ENCODE results near the gene CCNB1.
"Not testable (repeated sequence)": the region's sequence is repeated elsewhere in the genome, so short reads cannot be mapped to it uniquely, and the experiment has no call there.

CCNB1 gene

GRCh38 chr5:69166686-69167492 is at the start of gene CCNB1:
TSS of gene CCNB1 (plus strand) at chr5:69167150. CDS start at chr5:69167263, 113 bp downstream.
- TF ChIP-seq Cebpa-rat (IDR thresholded peaks at IDR 0.05): no peak
- Histone ChIP-seq H4K20me1 (no peaks in the 10 kb centered on the region), H3K4me3 (peak within 1 kb of the TSS; percentile 77), H3K4me2 (peak within 1 kb of the TSS; percentile 87), H3K36me3 (peaks cover 42% of the 10 kb centered on the region), H3K27ac (peak within 1 kb of the TSS; percentile 84), H3K4me1 (peaks cover 28% of the 10 kb centered on the region), H3K27me3 (no peaks in the 10 kb centered on the region), H3K9me3 (peaks cover 25% of the 10 kb centered on the region), H3K9ac (peak within 1 kb of the TSS; percentile 86)

GRCh38 chr5:69129413-69129812 is 37.5 kb upstream of the CCNB1 start:
- Histone ChIP-seq H4K20me1 (no peaks in the 10 kb centered on the region), H3K9me3 (no peaks in the 10 kb centered on the region), H3K27ac (no peak overlapping the region), H3K27me3 (no peaks in the 10 kb centered on the region), H3K4me1 (no peaks in the 10 kb centered on the region), H3K9ac (no peak overlapping the region), H3K4me2 (no peak overlapping the region), H3K36me3 (peaks cover 75% of the 10 kb centered on the region), H3K4me3 (no peak overlapping the region)
- no peak for TF ChIP-seq Cebpa-rat (IDR thresholded peaks at IDR 0.05)

GRCh38 chr5:69130241-69130640 is 36.7 kb upstream of the CCNB1 start:
- H3K9me3 ChIP-seq: no peaks in the 10 kb centered on the region
- no peaks in the 10 kb centered on the region for H3K27me3 ChIP-seq
- H3K4me3 ChIP-seq: no peak overlapping the region
- no peak overlapping the region for H3K27ac ChIP-seq
- no peak overlapping the region for H3K4me2 ChIP-seq
- no peaks in the 10 kb centered on the region for H4K20me1 ChIP-seq
- TF ChIP-seq Cebpa-rat (IDR thresholded peaks at IDR 0.05): no peak
- H3K4me1 ChIP-seq: no peaks in the 10 kb centered on the region
- no peak overlapping the region for H3K9ac ChIP-seq
- peaks cover 68% of the 10 kb centered on the region for H3K36me3 ChIP-seq

GRCh38 chr5:69131304-69131703 is 35.6 kb upstream of the CCNB1 start:
- Histone ChIP-seq H3K9me3 (no peaks in the 10 kb centered on the region), H3K4me2 (no peak overlapping the region), H3K36me3 (peaks cover 58% of the 10 kb centered on the region), H3K4me3 (no peak overlapping the region), H3K4me1 (no peaks in the 10 kb centered on the region), H3K27ac (no peak overlapping the region), H3K9ac (no peak overlapping the region), H4K20me1 (no peaks in the 10 kb centered on the region), H3K27me3 (no peaks in the 10 kb centered on the region)
- no peak for TF ChIP-seq Cebpa-rat (IDR thresholded peaks at IDR 0.05)

GRCh38 chr5:69134126-69134525 is 32.8 kb upstream of the CCNB1 start:
- no peak for TF ChIP-seq Cebpa-rat (IDR thresholded peaks at IDR 0.05)
- Histone ChIP-seq H3K27me3 (no peaks in the 10 kb centered on the region), H3K9ac (no peak overlapping the region), H3K27ac (no peak overlapping the region), H4K20me1 (no peaks in the 10 kb centered on the region), H3K4me1 (no peaks in the 10 kb centered on the region), H3K36me3 (peaks cover 36% of the 10 kb centered on the region), H3K4me2 (no peak overlapping the region), H3K9me3 (peaks cover 6% of the 10 kb centered on the region), H3K4me3 (no peak overlapping the region)

- no peak overlapping the region for H3K4me2 ChIP-seq
- H3K36me3 ChIP-seq: peaks cover 28% of the 10 kb centered on the region
- no peaks in the 10 kb centered on the region for H3K4me1 ChIP-seq
- no peak overlapping the region for H3K9ac ChIP-seq
- no peak overlapping the region for H3K4me3 ChIP-seq
- no peaks in the 10 kb centered on the region for H4K20me1 ChIP-seq
- no peaks in the 10 kb centered on the region for H3K27me3 ChIP-seq
- H3K9me3 ChIP-seq: peaks cover 17% of the 10 kb centered on the region
- TF ChIP-seq Cebpa-rat (IDR thresholded peaks at IDR 0.05): no peak
- H3K27ac ChIP-seq: no peak overlapping the region
Measured at GRCh38 chr5:69136293-69136692, 30.7 kb upstream of the CCNB1 start.

- not testable (repeated sequence) for H3K4me3 ChIP-seq, H3K4me2 ChIP-seq, H4K20me1 ChIP-seq, H3K27me3 ChIP-seq, H3K9ac ChIP-seq, H3K4me1 ChIP-seq, H3K27ac ChIP-seq
- H3K36me3 ChIP-seq: peaks cover 18% of the 10 kb centered on the region; the same call in 1 of the 2 replicates
- H3K9me3 ChIP-seq: peaks cover 20% of the 10 kb centered on the region
Measured at GRCh38 chr5:69137208-69137607, 29.7 kb upstream of the CCNB1 start.

GRCh38 chr5:69137807-69138206 is 29.1 kb upstream of the CCNB1 start:
- Histone ChIP-seq H3K36me3 (peaks cover 17% of the 10 kb centered on the region; the same call in 1 of the 2 replicates), H3K27ac (no peak overlapping the region), H3K27me3 (no peaks in the 10 kb centered on the region), H3K4me2 (no peak overlapping the region), H3K4me1 (no peaks in the 10 kb centered on the region), H4K20me1 (no peaks in the 10 kb centered on the region), H3K9ac (no peak overlapping the region), H3K9me3 (peaks cover 20% of the 10 kb centered on the region), H3K4me3 (no peak overlapping the region)
- no peak for TF ChIP-seq Cebpa-rat (IDR thresholded peaks at IDR 0.05)

GRCh38 chr5:69138766-69139165 is 28.2 kb upstream of the CCNB1 start:
- no peaks in the 10 kb centered on the region for H3K4me1 ChIP-seq
- TF ChIP-seq Cebpa-rat (IDR thresholded peaks at IDR 0.05): no peak
- H3K36me3 ChIP-seq: peaks cover 8% of the 10 kb centered on the region; the same call in 1 of the 2 replicates
- no peak overlapping the region for H3K4me3 ChIP-seq
- H3K9ac ChIP-seq: no peak overlapping the region
- no peak overlapping the region for H3K27ac ChIP-seq
- H3K4me2 ChIP-seq: no peak overlapping the region
- H4K20me1 ChIP-seq: no peaks in the 10 kb centered on the region
- H3K27me3 ChIP-seq: no peaks in the 10 kb centered on the region
- peaks cover 20% of the 10 kb centered on the region for H3K9me3 ChIP-seq

GRCh38 chr5:69140239-69140638 is 26.7 kb upstream of the CCNB1 start:
- H3K9ac ChIP-seq, H3K27me3 ChIP-seq, H4K20me1 ChIP-seq, H3K36me3 ChIP-seq, H3K4me1 ChIP-seq, H3K4me2 ChIP-seq, H3K4me3 ChIP-seq, H3K27ac ChIP-seq: not testable (repeated sequence)
- peaks cover 20% of the 10 kb centered on the region for H3K9me3 ChIP-seq
